HL-60 (cell line): ENCODE measurements around the gene ZNF283.
A peak's percentile ranks its signal among the peaks of the same experiment; 100 is the strongest.

Experiments
- DNase-seq, 2 experiments: peaks; one replicate each; pipeline ENCODE4 v3.0.0-alpha.2; 2010 to 2020; ENCODE audit warnings: low read depth in 1 of 2, low spot score in 1 of 2
- H3K27ac ChIP-seq: fragments of 250-450 bp; sonication (Bioruptor Pico); replicated peaks from 2 replicates; pipeline ENCODE4 v1.5.1; 2020; ENCODE audit warnings: mild to moderate bottlenecking, moderate library complexity
- H3K27me3 ChIP-seq: fragments of 250-450 bp; sonication (Bioruptor Pico); 2 replicates; pipeline ENCODE4 v1.5.1; 2021; ENCODE audit warnings: mild to moderate bottlenecking, moderate library complexity; ENCODE audit not compliant: insufficient read depth, poor library complexity, severe bottlenecking
- H3K4me3 ChIP-seq: replicated peaks from 2 replicates; pipeline ENCODE4 v1.5.1; 2011; ENCODE audit warnings: mild to moderate bottlenecking, control low read depth, low read length; ENCODE audit not compliant: insufficient read depth
- CTCF ChIP-seq: IDR thresholded peaks from one replicate; pipeline ENCODE4 v1.5.1; 2011; ENCODE audit warnings: low read length, control low read depth, inconsistent platforms; ENCODE audit not compliant: insufficient read depth
- GABPA ChIP-seq: IDR thresholded peaks from 2 replicates; pipeline ENCODE4 v1.6.1; 2012; ENCODE audit warnings: low read depth
- POLR2AphosphoS5 ChIP-seq: IDR thresholded peaks from 2 replicates; pipeline ENCODE4 v1.6.1; 2012; ENCODE audit warnings: low read depth
- REST ChIP-seq: IDR thresholded peaks from 2 replicates; pipeline ENCODE4 v1.6.1; 2012; ENCODE audit warnings: low read depth; ENCODE audit not compliant: insufficient replicate concordance
- SPI1 ChIP-seq: IDR thresholded peaks from 2 replicates; pipeline ENCODE4 v1.6.1; 2012; ENCODE audit warnings: low read depth, mild to moderate bottlenecking, borderline replicate concordance

ZNF283 gene

GRCh38 chr19:43798546-43799409, 28.3 kb upstream of the ZNF283 start:
- peaks cover 3% of the 10 kb centered on the region for H3K27me3 ChIP-seq
- no peak for DNase-seq
- no peak overlapping the region for H3K27ac ChIP-seq
- TF ChIP-seq GABPA (no peak), POLR2AphosphoS5 (no peak), REST (no peak), CTCF (no peak), SPI1 (no peak)
- peak overlapping the region; percentile 35 for H3K4me3 ChIP-seq

GRCh38 chr19:43799502-43800142, 27.5 kb upstream of the ZNF283 start:
- Histone ChIP-seq H3K4me3 (no peak overlapping the region), H3K27me3 (peaks cover 3% of the 10 kb centered on the region), H3K27ac (no peak overlapping the region)
- TF ChIP-seq CTCF: no peak
- DNase-seq: no peak

- H3K27ac ChIP-seq: no peak within 1 kb of the TSS
- no peak within 1 kb of the TSS for H3K4me3 ChIP-seq
- DNase-seq: no peak
- peaks cover 3% of the 10 kb centered on the region for H3K27me3 ChIP-seq
- TF ChIP-seq CTCF (no peak), SPI1 (no peak), GABPA (no peak), REST (no peak), POLR2AphosphoS5 (no peak)
Measured at GRCh38 chr19:43802216-43802951, 24.7 kb upstream of the ZNF283 start, which contains the start of gene LYPD5. LYPD5 (minus strand) TSS chr19:43802447; CDS start chr19:43802380, 67 bp downstream.
